NT2/D1 (cell line): ENCODE results near the gene FHOD1.

ENCODE experiments used
- SUZ12 ChIP-seq: IDR thresholded peaks from 2 replicates; pipeline ENCODE4 v1.6.1; 2011; ENCODE audit not compliant: insufficient read length, insufficient read depth; ENCODE audit errors: extremely low read depth
- ZNF274 ChIP-seq: IDR thresholded peaks from 2 replicates; pipeline ENCODE4 v1.6.1; 2011; ENCODE audit warnings: mild to moderate bottlenecking, low read depth, low read length

DNA sequence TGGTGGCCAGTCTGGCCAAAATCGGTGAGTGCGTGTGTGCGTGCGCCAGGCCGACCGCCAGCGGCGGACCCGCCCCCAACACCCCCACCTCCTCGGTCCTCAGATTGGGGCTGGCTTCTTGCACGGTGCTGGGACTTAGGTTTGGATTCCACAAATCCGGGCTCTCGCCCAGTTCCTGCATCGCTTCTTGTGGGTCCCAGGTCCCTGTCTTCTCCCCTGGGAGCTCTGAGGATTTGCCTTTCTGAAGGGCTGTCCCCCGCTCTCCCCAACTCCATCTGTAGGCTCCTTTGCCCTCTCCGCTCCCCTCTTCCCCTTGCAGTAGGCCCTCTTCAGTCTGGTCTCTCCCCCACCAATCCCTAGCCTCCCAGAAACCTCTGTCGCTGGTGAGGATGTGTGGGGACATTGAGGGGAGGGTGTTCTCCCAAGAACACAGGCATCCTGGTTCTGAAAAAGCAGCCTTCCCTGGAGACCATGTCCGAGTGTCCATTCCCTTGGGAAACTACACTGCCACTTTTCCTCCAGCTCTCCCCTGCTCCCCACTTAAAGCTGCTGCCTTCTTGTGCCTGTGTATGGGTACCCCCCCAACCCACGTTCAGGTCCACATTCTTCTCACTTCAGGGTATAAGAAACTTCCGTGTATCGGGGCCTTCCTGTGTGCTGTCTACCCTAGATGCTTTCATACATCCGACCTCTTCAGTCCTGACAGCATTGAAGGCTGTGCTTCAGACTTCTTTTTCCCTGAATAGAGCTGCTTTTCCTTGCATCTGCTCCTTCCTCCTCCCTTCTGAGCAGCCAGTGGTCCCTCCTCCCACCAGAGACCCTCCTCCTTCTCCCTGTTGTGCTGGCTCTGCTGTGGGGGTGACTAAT lies 2.1 kb upstream of the FHOD1 start:
- no peak for TF ChIP-seq ZNF274
- TF ChIP-seq SUZ12: no peak
